ENCODE results near the gene DENND5A. TPM values are rescaled to one million over a fixed set of nuclear protein-coding genes. Genes with fewer than 3 reads are reported as not detected.

DENND5A gene
- total and polyA plus RNA-seq, 9 of the 15 experiments (the other 6 are each of a cell fraction or from before 2014, with no cell fraction given), result 11.7 to 130 (median 46.3) TPM

- TF ChIP-seq, protein P1, sequence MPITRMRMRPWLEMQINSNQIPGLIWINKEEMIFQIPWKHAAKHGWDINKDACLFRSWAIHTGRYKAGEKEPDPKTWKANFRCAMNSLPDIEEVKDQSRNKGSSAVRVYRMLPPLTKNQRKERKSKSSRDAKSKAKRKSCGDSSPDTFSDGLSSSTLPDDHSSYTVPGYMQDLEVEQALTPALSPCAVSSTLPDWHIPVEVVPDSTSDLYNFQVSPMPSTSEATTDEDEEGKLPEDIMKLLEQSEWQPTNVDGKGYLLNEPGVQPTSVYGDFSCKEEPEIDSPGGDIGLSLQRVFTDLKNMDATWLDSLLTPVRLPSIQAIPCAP (CRISPR knock-in tag; IDR thresholded peaks at IDR 0.05; ENCODE audit: borderline replicate concordance), result no peak
- TF ChIP-seq ZNF24 (IDR thresholded peaks at IDR 0.05), result no peak
- TF ChIP-seq, protein P2, sequence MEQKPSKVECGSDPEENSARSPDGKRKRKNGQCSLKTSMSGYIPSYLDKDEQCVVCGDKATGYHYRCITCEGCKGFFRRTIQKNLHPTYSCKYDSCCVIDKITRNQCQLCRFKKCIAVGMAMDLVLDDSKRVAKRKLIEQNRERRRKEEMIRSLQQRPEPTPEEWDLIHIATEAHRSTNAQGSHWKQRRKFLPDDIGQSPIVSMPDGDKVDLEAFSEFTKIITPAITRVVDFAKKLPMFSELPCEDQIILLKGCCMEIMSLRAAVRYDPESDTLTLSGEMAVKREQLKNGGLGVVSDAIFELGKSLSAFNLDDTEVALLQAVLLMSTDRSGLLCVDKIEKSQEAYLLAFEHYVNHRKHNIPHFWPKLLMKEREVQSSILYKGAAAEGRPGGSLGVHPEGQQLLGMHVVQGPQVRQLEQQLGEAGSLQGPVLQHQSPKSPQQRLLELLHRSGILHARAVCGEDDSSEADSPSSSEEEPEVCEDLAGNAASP (IDR thresholded peaks at IDR 0.05), result no peak
These were observed 46.0 kb downstream of the DENND5A start (continued) for GRCh38 chr11:9219115-9219514.

GRCh38 chr11:9214765-9215164 lies 50.4 kb downstream of the DENND5A start:
- Histone ChIP-seq H2AFZ (ENCODE audit: low read depth, low read length) (no peak overlapping the region), H3K9me1 (ENCODE audit: control insufficient read depth, insufficient read depth, low read length) (no peaks in the 10 kb centered on the region), H3K79me2 (ENCODE audit: control insufficient read depth, insufficient read depth, low read length) (peaks cover 74% of the 10 kb centered on the region), H3K9me3 (replicated peaks; ENCODE audit: control insufficient read depth, insufficient read depth, low read depth, low read length) (no peaks in the 10 kb centered on the region), H3K4me2 (ENCODE audit: insufficient read depth, low read length) (no peak overlapping the region), H3K4me3 (no peak overlapping the region), H3K36me3 (ENCODE audit: control insufficient read depth, insufficient read depth, low read length) (no peaks in the 10 kb centered on the region), H3K27ac (ENCODE audit: extremely low read depth, low read depth, low read length) (no peak overlapping the region), H3K4me1 (replicated peaks in 1 of 2; ENCODE audit: control insufficient read depth in 2 of 2, insufficient read depth in 2 of 2, low read length in 2 of 2) (peaks cover 7 to 15% of the 10 kb centered on the region in 2 experiments; a peak in 3 of 5 replicates), H4K20me1 (replicated peaks; ENCODE audit: control insufficient read depth, insufficient read depth, low read length) (no peaks in the 10 kb centered on the region; the same call in 1 of the 2 replicates), H3K9ac (ENCODE audit: insufficient read depth in 1 of 2, low read depth in 2 of 2, low read length in 2 of 2) (no peak overlapping the region), H3K27me3 (ENCODE audit: control insufficient read depth in 2 of 2, insufficient read depth in 2 of 2, low read length in 2 of 2) (no peaks in the 10 kb centered on the region)
- ATAC-seq (peak; percentile 63), FAIRE-seq (no peak), DNase-seq (ENCODE audit: extremely low read depth in 1 of 4, low spot score in 3 of 4) (peak in 1 of 4 experiments; percentile 55)
- CTCF ChIA-PET (ENCODE audit: low intra/inter-chr PET ratio), result no interaction called here
- WGBS (ENCODE audit: insufficient coverage, low coverage, missing lambda C conversion rate), result 13% methylated on average over 5 of the region's 5 CpGs
- intact Hi-C loops (cut with micrococcal nuclease), result no loop called here
- POLR2A ChIA-PET, result interaction anchor here (0.5 to 1.4 kb wide), 4 partner anchors 9 to 48 kb away, joined by 3 read pairs; no protein-coding TSS in a partner anchor
- BruUV-seq (replicated peaks), result no TSS peak
- in situ Hi-C loops (cut with MboI), result no loop called here
- TF ChIP-seq, protein P3, sequence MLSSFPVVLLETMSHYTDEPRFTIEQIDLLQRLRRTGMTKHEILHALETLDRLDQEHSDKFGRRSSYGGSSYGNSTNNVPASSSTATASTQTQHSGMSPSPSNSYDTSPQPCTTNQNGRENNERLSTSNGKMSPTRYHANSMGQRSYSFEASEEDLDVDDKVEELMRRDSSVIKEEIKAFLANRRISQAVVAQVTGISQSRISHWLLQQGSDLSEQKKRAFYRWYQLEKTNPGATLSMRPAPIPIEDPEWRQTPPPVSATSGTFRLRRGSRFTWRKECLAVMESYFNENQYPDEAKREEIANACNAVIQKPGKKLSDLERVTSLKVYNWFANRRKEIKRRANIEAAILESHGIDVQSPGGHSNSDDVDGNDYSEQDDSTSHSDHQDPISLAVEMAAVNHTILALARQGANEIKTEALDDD (IDR thresholded peaks at IDR 0.05), result peak; percentile 43; the same call in 1 of the 2 replicates
- TF ChIP-seq JUND (IDR thresholded peaks at IDR 0.05; ENCODE audit: borderline replicate concordance, low read depth, low read length) (peak; percentile 87), JUND (tag; IDR thresholded peaks at IDR 0.05; ENCODE audit: borderline replicate concordance, low read depth, low read length) (peak; percentile 51; the same call in 1 of the 3 replicates), JUN (IDR thresholded peaks at IDR 0.05; ENCODE audit: borderline replicate concordance, low read depth, low read length) (0 out of 2 replicates have a peak, but pooled peaks have one; percentile 38), JUN (CRISPR knock-in tag; IDR thresholded peaks at IDR 0.05; ENCODE audit: borderline replicate concordance) (no peak), HDAC1 (IDR thresholded peaks at IDR 0.05) (peak in 1 of 2 experiments; percentile 26; a peak in 1 of 4 replicates), RNF2 (IDR thresholded peaks at IDR 0.05) (no peak), FOSL1 (tag; conservative IDR thresholded peaks at IDR 0.05) (peak; percentile 70), KDM1A (IDR thresholded peaks at IDR 0.05) (peak; percentile 84 to 86), ARID1B (IDR thresholded peaks at IDR 0.05) (0 out of 2 replicates have a peak, but pooled peaks have one; percentile 13), MEF2A (IDR thresholded peaks at IDR 0.05; ENCODE audit: control insufficient read depth, low read depth, low read length) (peak; percentile 72; the same call in 1 of the 2 replicates)
- TF ChIP-seq, protein P4, sequence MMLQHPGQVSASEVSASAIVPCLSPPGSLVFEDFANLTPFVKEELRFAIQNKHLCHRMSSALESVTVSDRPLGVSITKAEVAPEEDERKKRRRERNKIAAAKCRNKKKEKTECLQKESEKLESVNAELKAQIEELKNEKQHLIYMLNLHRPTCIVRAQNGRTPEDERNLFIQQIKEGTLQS (IDR thresholded peaks at IDR 0.05), result peak; percentile 72
- TF ChIP-seq, protein P4 (CRISPR knock-in tag; conservative IDR thresholded peaks at IDR 0.05), result no peak
